Measurements from ENCODE around the gene HSD17B13. TPM values are rescaled to one million over a fixed set of nuclear protein-coding genes. Genes with fewer than 3 reads are reported as not detected.

The HSD17B13 gene
- total RNA-seq, 1 donor from 2014 or later = 4.2 TPM

GRCh38 chr4:87360338-87360935 is 37.8 kb upstream of the HSD17B13 start:
- H3K4me3 ChIP-seq = no peak overlapping the region
- no peaks in the 10 kb centered on the region for H3K27me3 ChIP-seq (ENCODE audit: low read depth)
- no peak for ATAC-seq
- peaks cover 98% of the 10 kb centered on the region for H3K36me3 ChIP-seq
- no peak for TF ChIP-seq CTCF (IDR thresholded peaks at IDR 0.05)
- DNase-seq = no peak
- intact Hi-C loops (cut with DNase I) = no loop called here
- no peaks in the 10 kb centered on the region for H3K9me3 ChIP-seq
- no peak overlapping the region for H3K27ac ChIP-seq
- H3K4me1 ChIP-seq = peaks cover 6% of the 10 kb centered on the region

GRCh38 chr4:87359258-87359657 is 36.6 kb upstream of the HSD17B13 start:
- no peak for TF ChIP-seq CTCF (IDR thresholded peaks at IDR 0.05)
- peaks cover 17% of the 10 kb centered on the region for H3K4me1 ChIP-seq
- intact Hi-C loops (cut with DNase I) = no loop called here
- no peak overlapping the region for H3K27ac ChIP-seq
- no peak overlapping the region for H3K4me3 ChIP-seq
- peaks cover 98% of the 10 kb centered on the region for H3K36me3 ChIP-seq
- H3K9me3 ChIP-seq = no peaks in the 10 kb centered on the region
- ATAC-seq (peak in 1 of 2 donors; percentile 63), DNase-seq (no peak)
- H3K27me3 ChIP-seq (ENCODE audit: low read depth) = no peaks in the 10 kb centered on the region

GRCh38 chr4:87356832-87357526 is 34.3 kb upstream of the HSD17B13 start:
- DNase-seq (no peak), ATAC-seq (no peak)
- no peaks in the 10 kb centered on the region for H3K9me3 ChIP-seq
- no peak overlapping the region for H3K27ac ChIP-seq
- H3K27me3 ChIP-seq (ENCODE audit: low read depth) = no peaks in the 10 kb centered on the region
- no peak for TF ChIP-seq CTCF (IDR thresholded peaks at IDR 0.05)
- H3K36me3 ChIP-seq = peaks cover 85% of the 10 kb centered on the region
- no peak overlapping the region for H3K4me3 ChIP-seq
- intact Hi-C loops (cut with DNase I) = no loop called here
- H3K4me1 ChIP-seq = peaks cover 23% of the 10 kb centered on the region

- ATAC-seq = peak; percentile 59 to 79
- Histone ChIP-seq H3K9me3 (no peaks in the 10 kb centered on the region), H3K4me1 (peaks cover 16% of the 10 kb centered on the region), H3K4me3 (no peak overlapping the region), H3K27me3 (ENCODE audit: low read depth) (no peaks in the 10 kb centered on the region), H3K36me3 (peaks cover 60% of the 10 kb centered on the region), H3K27ac (peak overlapping the region; percentile 48)
- intact Hi-C loops (cut with DNase I) = no loop called here
- DNase-seq = no peak
- no peak for TF ChIP-seq CTCF (IDR thresholded peaks at IDR 0.05)
Observed at GRCh38 chr4:87354168-87355102, 31.8 kb upstream of the HSD17B13 start.

GRCh38 chr4:87353592-87353991 is 30.9 kb upstream of the HSD17B13 start:
- peak; percentile 57 for TF ChIP-seq CTCF (IDR thresholded peaks at IDR 0.05)
- DNase-seq (no peak), ATAC-seq (peak; percentile 77 to 89)
- Histone ChIP-seq H3K27me3 (ENCODE audit: low read depth) (no peaks in the 10 kb centered on the region), H3K36me3 (peaks cover 51% of the 10 kb centered on the region), H3K4me3 (no peak overlapping the region), H3K9me3 (no peaks in the 10 kb centered on the region), H3K27ac (peak overlapping the region; percentile 48), H3K4me1 (peaks cover 16% of the 10 kb centered on the region)
- intact Hi-C loops (cut with DNase I) = no loop called here

All from lower lobe of right lung (tissue), 2 donors.